NCI-H2227 (cell line): ENCODE results near the gene POU3F1.

Experiments
- DNase-seq: peaks from one replicate; lab custom pipeline; 2025; ENCODE audit not compliant: unreplicated experiment; lab: John Stamatoyannopoulos, UW

The POU3F1 gene

DNA sequence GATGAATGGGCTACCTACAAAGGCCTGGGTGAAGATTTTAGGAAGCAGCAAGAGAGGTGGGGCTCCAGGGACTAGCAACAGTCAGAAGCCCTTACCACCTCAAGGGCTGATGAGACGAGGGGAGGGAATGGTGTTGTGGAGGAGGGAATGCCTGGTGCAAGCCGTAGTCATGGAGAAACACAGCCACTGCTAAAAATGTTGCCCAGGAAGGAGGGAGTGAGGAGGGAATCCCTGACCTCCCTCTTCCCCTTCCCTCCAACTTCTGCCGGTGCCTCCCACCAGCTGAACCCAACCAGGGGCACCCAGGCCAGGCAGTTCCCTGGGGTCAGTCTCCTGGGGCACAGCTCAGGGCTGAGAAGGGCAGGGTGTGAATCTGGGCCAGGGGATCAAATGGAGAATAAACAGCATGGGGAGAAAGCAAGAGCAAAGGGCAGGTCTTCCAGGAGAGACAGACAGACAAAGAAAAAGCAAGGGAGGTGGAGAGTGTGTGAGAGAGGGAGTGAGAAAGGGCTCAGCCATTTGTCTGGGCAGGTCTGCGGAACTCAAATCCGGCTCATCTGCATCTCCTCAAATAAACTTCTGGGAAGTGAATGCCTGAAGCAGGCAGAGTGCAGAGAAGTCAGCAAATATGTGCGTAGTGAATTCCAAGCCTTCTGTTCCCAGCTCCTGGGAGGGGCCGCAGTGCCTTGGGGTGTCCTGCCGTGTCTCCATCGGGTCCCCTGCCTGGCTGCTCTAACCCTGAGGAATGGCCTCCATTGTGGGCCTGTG lies 27.1 kb upstream of the POU3F1 start:
- no peak for DNase-seq

DNA sequence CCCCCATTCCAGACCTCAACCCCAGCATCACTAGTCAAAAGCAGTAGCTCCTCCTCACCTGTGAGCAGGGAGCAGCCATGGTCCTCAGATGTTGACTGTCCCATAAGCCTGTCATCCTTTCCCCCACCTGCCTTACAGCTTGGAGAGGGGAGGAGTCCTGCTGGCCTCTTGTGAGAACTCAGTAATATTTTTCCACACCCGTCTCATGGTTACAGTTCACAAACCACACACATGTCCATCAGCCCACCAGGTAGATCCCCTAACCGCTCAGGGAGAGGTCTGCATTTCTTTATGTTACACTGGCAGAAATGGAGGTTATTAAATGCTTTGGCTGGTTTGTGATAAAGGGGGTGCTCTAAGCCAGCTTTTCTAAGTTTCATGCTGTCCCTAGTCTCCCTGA lies 26.3 kb upstream of the POU3F1 start:
- no peak for DNase-seq

DNA sequence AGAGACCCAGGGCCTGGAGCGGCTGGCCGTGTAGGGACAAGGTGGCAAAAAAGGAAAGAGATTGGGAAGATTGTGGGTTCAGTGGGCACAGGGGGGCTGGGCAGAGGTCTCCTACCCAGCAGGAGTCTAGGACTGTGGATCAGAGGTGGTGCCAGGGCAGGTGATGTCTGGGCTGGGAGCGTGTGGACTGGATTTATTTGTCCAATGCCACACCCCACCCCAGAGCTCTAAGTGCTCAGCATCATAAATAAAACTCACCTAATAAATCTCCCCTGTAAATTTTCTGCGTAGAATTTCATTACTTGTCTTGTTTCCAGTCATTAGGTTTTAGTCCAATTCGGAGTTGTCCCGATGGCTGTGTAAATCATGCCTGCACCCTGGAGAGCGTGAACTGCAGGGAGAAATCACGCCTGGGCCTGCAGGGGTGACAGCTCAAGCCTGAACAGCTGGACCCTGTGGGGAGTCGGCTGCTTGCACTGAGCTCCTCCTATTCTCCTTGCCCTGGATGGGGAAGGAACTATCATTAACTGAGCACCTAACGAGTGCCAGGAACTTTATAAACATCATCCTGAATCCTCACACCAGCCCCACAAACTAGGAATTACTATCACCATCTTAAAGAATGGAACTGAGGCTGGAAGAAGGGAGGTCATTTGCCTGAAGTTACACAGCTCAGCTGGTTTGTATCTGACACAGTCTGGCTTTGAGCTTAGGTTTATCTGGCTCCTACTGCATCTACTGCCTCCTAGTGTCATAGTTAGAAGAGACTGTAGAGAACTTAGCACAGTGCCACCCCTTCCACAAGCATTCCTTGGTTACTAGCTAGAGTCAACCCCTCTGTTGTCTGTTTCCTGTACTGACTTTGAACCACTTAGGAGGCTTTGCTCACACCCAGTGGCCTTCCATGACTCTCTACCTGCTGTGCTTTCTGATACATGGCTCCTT lies 25.0 kb upstream of the POU3F1 start:
- DNase-seq, result no peak

- DNase-seq, result no peak
These were observed 22.4 kb upstream of the POU3F1 start for GRCh38 chr1:38068980-38069340.

- DNase-seq, result no peak
These were observed 21.8 kb upstream of the POU3F1 start for GRCh38 chr1:38068220-38068979.

GRCh38 chr1:38064197-38064903 lies 17.8 kb upstream of the POU3F1 start:
- peak; percentile 28 for DNase-seq

DNA sequence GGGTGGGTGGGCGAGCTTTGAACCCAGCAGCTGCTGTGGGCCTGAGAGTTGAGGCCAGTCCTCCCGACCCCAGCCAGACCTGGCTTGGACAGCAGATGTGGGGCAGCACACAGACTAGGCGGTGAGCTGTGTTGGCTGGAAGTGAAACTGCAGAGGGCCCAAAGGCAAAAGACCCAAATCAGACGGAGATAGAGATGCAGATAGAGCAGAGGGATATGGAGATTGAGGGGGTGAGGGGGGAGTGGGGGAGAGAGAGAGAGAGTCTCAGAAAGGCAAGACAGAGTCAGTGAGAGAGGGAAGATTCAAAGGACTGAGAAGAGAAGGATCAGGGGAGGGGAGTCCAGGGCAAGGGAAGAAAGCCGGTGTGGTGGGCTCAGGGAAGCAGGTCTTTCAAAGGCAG lies 17.0 kb upstream of the POU3F1 start:
- DNase-seq, result no peak

DNA sequence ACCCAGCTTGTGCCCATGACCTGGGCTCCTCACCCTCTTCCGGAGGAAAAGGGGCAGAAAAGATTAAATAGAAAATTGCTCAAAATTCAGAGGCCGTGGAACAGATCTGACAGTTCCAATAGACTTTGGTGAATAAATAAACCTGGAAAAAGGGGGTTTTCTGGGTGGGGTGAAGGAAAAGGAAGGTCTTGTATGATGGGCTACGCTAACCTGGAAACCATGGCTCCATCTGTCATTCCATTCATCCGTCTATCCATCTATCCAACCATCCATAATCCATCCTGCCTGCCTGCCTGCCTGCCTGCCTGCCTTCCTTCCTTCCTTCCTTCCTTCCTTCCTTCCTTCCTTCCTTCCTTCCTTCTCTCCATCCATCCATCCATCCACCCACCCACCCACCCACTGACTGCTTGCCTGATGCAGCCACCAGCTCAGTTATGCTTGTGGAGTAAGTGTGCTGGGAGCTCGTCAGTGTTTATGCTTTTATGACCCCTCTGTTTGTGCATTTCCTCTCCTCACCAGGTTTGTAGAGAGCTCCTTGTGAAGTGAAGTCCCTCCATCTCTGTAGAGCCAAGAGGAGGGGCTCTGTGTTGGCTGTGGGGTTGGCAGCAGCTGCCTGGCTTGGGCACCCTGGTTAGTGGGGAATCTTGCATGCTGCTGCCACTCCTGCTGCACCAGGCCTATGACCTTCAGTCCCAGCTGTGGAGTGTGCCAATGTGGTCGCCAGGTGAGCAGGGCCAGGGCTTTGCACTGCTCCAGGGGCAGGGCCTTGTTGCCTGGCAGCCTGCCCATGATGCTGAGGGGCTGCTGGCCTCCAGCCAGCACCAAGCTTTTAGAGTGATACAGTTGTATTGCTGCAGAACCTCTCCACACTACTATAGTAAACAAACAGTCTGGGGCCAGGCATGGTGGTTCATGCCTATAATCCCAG lies 16.0 kb upstream of the POU3F1 start:
- peak; percentile 76 for DNase-seq

DNA sequence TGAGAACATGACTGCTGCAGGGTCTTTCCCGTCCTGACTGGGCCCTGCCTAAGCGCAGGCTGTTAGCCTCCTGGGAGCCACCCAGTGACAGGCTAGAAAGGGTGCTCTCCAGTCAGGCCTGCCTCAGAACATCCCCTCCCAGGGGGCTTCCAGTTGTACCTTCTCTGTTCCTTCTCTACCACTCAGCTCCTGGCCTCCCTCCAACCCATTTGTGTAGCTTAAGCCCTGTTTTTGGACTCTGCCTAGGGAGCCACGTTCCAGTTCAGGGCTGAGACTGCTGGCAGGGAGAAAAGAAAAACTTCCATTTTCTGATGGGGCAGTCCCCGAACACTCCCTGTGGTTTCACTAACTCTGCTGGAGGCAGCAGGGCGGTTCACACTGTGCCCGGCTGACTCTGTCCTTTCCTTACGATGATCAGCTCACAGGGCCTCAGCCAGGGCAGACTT lies 15.3 kb upstream of the POU3F1 start:
- no peak for DNase-seq

GRCh38 chr1:38061290-38061689 lies 14.7 kb upstream of the POU3F1 start:
- no peak for DNase-seq

DNA sequence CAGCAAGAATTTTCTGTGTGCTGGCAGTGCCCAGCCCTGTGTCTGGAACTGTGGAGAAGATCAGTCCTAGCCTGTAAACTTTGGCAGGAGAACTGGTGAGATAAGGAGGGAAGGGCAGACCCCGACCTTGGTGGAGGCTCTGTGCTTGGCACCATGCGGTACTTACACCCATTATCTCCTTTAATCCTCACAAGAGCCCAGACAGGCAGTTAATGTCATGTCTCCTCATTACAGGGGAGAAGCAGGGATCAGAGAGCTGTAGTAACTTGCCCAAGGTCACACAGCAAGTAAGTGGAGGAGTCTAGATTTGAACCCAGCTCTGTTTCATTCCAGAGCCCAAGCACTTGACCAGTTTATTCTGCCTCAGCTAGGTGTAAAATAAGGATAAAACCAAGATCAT lies 13.9 kb upstream of the POU3F1 start:
- no peak for DNase-seq

DNA sequence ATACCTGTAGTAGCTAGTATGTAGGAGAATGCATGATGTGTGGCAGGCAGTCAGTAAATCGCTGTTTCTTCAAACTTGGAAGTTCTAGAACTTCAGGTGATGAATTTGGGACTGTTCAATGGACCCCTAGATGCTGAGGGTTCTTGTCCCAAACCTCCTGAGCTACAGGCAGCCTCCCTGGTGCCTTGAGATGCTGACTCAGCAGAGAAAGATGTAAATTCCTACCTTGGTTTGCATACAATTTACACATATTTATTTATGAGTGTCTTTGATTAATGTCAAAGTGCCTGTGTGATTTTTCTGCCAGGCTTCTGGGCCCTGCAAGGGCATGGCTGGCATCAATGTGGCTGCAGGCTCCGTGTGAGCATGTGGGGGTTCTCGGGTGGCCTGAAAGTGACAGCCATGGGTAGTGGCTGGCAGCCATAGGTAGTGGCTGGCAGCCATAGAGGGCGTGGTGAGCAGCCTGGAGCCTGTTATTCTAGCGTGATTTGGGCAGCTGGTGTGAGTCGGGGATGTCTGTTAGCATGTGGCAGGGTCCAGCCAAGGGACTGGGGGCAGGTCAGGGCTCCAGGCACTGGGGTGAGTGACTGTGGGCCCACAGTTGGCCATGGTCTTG lies 13.2 kb upstream of the POU3F1 start:
- DNase-seq, result no peak

DNA sequence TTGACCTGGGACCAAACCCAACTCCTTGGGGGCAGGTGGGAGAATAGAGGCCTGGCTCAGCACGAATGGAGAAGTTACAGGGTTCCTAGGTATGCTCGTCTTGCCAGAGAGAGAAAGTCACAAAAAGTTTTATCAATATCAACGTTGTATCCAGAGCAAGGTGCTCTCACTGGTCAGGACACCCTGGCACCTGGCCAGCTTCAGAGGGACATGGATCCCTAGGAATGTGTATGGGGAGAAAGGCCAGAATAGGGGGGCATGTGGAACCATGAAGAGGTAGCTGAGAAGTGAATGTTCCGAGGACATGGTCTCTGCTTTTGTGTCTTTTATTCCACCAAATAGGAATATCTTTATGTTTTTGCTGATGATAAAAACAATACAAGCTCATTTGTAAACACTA lies 9.4 kb upstream of the POU3F1 start:
- DNase-seq, result no peak

GRCh38 chr1:38055398-38055797 lies 8.8 kb upstream of the POU3F1 start:
- DNase-seq, result no peak

GRCh38 chr1:38053416-38054091 lies 7.0 kb upstream of the POU3F1 start:
- no peak for DNase-seq

DNA sequence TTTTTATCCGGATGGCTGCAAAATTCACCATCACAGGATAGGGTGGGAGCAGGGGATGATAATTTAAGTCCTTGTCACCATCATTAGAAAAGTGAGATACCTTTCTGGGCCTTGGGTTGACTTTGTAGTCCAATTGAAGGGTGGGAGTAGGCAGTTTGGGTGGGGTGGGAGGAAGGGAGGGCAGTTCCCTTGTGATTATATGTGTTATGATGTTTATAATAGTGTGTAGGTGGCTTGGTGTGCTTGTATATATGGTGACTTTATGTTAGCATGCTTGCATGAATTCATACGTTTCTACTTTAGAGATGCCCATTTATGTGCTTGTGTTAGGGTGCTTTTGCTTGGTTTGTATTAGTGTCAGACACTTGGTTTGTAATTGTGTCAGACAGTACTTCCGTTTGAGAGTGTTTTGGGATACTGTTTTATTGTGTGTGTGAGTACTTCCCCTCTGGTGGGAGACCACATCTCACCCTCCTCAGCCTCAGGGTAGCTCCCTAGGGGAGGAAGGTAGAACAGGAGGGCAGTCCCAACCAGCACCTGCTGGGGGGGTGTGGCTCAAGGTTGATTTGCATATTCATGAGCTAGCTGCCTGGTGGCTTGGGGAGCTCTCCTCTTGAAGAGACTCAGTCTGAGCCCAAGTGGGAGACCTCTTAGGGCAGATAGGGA lies 6.3 kb upstream of the POU3F1 start:
- DNase-seq, result no peak

DNA sequence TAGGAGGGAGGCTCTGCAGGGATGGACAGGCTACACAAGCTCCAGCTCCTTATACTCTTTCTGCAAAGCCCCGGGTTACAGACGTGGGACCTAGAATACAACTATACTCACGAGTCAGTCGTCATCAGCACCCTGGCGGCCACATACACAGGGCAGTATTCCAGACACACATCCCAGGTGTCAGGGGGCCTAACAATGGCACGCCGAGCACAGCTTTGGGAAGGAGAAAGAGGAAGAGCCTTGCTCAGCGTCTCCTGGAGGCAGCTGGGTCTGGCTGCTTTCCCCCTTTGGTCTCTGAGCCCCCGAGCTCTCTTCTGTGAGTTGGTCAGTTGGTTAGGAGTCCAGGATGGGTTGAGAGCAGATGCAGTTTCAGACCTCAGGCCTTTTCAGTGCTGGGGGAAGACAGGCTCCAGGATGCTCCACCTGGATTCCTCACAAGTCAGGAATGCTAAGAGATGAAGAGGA lies 4.5 kb upstream of the POU3F1 start:
- no peak for DNase-seq

DNA sequence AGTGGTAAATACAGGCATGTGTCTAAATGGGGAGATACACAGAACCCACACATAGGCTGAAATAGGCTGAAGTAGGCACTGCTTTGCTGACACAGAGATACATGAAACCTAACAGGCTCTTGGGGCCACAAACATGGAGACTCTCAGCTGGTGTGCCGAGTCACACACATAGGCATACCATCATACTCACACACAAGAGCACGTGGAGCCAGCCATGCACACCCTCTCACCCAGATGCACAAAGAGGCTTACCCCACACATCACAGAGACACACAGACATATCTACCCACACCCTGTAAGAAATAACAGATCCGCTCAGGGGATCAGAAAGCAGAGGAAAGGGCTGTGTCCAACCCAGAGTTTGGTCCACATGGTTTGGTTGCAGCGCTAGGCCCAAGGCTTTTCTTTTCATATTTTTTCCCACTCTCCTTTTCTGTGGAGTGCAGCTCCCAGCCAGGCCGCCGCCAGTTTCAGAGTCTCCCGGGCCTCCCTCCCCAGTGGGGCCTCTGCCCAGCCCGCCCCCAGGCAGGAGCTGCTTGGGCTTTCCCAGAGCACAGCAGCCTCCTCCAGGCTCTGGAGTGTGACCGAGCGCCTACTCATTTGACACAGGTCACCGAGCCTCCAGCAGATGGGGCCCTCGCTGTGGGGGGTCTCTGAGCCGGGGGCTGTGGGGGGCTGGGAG lies 3.9 kb upstream of the POU3F1 start:
- peak; percentile 65 for DNase-seq
